GM21515 (cell line): Measurements from ENCODE around the gene HLA-DOB.
"Not testable (repeated sequence)": the region's sequence is repeated elsewhere in the genome, so short reads cannot be mapped to it uniquely, and the experiment has no call there.

Experiments used
- ATAC-seq: cut with Tn5 transposase; IDR thresholded peaks from one replicate; pipeline ENCODE4 v1.9.1; 2021; ENCODE audit not compliant: unreplicated experiment

Gene HLA-DOB

DNA sequence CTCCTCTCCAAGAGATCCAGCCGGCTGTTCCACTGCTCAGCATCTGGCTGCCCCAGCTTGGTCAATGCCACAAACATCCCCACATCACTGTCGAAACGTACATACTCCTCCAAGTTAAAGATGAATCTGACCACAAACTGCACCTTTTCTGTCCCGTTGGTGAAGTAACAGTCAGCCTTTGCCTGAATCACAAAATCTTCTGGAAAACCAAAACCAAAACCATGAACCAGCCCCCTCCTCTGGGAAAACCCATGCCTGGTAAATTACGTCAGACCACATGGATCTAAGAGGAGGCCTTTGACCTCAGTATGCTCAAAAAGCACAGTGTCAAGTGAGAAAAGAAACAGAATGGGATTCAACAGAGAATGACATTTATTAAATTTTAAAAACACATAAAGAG is 1.7 kb downstream of the HLA-DOB start:
- ATAC-seq: no peak

DNA sequence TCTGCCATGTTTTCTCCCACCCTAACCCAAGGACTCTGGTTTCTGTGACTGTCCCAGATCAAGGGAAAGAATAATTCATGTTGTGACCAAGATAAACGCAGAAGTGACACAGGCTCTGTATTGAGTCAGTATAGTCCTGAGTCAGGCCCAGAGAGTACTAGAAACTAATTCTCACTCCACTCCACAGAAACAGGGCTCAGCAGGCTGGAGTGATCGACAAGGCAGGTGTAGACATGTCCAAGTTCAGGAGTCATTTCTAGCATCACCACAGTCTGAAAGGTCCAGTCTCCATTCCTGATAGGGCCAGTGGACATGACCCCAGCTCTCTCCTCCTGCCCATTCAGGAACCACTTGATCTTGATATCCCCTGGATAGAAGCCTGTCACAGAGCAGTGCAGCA is 2.7 kb downstream of the HLA-DOB start:
- no peak for ATAC-seq

DNA sequence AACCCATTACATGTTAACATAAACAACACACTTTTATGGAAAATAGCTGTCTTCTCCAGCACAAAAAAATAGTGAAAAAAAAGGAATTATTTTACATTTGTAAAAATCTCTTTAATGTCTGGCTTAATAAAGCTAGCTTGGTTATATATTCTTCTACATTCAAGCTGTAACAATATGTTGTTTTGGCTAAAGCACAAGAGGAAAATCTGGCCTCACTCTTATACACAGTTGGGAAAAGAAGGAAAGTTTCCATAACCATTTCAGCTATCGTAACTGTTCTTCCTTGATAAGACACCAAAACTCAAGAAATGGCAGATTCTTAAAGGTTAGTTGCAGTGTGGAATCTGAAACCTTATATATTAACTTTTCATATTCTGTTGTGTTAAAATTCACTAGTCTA is 7.6 kb downstream of the HLA-DOB start:
- ATAC-seq: no peak

DNA sequence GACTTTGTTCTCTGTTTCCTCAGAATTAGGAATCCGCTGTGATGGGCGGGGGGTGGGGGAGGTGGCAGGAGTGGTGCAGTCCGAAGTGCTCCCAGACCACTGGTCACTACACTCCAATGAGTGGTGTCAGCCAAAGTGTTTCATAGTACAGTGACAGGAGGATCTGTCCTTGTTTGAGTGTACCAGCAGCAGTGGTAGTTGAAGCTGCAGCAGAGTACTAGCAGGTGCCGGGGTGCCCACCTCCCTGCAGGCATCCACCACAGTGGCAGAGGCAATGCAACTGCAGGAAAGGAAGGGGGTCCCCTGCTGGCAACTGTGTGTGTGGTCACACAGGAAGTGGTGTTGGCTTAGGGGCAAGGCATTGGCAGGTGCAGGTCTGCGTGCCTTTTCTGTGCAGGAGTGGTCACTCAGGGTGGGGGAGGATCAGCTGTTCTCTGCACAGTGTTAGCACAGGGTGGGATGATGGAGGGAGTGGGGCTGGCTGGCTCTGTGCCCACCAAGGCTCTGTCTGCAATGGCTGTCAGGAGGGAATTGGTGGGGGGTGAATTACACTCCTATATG is 9.7 kb downstream of the HLA-DOB start:
- ATAC-seq: no peak

DNA sequence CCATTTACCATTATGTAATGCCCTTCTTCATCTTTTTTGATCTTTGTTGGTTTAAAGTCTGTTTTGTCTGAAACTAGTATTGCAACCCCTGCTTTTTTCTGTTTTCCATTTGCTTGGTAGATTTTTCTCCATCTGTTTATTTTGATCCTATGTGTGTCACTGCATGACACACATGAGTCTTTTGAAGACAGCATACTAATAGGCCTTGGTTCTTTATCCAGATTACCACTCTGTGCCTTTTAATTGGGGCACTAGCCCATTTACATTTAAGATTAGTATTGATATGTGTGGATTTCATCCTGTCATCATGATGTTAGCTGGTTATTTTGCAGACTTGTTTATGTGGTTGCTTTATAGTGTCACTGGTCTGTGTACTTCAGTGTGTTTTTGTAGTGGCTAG is 11.4 kb downstream of the HLA-DOB start:
- not testable (repeated sequence) for ATAC-seq

DNA sequence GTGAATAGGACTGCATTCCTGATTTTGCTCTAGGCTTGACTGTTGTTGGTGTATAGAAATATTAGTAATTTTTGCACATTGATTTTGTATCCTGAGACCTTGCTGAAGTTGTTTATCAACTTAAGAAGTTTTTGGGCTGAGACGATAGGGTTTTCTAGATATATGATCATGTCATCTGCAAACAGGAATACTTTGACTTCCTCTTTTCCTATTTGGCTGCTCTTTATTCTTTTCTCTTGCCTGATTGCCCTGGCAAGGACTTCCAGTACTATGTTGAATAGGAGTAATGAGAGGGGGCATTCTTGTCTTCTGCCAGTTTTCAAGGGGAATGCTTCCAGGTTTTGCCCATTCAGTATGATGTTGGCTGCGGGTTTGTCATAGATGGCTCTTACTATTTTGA is 13.4 kb downstream of the HLA-DOB start:
- no peak for ATAC-seq

DNA sequence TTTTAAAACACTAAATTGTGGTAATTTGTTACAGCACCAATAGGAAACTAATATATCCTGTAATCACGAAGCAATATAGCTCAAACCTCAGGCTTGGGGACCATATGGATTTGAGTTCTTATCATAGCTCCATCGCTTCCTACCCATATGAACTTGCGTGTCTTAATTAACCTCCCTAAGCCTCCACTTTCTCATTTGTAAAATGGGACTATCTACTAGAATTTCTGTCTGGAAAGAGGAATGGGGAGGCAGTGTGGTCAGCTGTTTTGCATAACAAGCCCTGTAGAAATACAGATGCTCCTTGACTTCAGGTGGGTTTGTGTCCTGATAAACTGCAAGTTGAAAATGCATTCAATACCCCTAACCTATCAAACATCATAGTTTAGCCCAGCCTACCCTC is 17.1 kb downstream of the HLA-DOB start:
- ATAC-seq: no peak

DNA sequence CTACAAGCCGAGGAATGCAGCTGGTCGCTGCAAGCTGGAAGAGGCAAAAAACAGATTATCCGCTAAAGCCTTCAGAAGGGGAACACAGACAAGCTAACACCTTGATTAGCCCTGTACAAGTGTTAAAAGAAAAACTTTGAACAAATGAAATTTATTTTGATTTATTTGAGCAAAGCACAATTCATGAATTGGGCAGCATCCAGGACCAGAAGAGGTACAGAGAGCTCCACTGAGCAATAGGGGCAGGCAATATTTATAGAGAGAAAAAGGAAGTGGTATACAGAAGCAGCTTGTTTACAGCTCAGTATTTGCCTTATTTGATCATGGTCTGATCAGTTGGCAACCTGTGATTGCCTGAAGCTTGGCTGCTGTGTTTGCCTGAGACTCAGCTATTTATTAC is 17.6 kb downstream of the HLA-DOB start:
- no peak for ATAC-seq

DNA sequence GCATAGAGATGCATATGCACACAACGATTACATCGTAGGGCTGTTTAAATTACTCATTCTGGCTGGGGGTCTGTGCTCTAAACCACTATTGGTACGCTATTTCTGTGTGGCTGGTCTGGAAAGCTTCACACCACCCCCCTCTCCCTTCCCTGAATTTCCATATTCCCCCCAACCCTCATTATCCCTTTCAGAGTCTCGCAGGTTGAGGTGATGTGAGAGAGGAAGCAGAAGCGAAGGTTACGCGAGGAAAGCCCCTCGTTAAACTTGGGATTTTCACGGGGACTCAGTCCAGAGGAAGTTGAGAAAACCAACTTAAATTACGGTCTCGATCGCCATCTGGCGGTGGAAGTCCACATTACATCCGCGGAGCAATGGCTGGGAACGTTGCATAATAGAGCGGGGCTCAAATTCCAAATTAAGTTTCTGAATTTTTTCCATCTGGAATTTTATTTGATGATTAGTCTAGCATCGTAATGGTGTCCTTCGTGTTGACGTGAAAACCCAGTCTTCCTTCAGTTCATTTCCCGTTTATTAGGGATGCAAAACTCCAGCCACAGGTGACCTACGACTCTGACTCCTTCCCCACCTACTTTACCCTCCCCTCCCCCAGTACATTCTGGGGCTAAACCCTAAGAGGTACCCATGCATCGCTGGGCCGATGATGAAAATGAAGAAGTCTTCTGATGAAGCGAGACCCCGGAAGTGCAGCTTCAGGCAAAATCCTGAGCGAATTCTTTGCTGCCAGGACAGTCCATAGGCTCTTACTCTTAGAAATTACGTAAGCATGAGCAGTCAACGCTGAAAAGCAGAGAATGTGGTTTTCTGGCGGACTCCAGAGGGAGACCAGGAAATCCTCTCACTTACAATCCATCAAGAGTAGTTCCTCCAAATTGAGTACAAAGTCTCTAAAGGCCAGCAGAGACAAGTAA is 19.7 kb downstream of the HLA-DOB start:
- no peak for ATAC-seq

DNA sequence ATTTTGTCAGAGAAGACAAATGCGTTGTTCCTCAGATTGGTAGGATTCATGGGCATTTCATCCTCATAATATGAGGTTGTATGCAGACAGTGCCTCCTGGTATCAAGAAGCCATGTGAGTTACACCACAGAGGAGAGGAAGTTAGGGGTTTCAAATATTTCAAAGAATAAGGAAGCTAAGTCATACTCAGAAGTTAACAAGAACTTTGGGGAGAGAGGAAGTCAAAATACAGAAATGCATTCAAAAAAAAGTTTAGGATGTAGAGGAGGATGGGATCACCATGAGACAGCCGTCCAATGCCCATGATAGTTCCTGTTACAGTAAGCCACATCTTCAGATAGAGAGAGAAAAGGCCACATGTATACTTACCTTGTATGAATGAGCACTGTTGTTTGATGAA is 22.3 kb downstream of the HLA-DOB start:
- ATAC-seq: no peak

DNA sequence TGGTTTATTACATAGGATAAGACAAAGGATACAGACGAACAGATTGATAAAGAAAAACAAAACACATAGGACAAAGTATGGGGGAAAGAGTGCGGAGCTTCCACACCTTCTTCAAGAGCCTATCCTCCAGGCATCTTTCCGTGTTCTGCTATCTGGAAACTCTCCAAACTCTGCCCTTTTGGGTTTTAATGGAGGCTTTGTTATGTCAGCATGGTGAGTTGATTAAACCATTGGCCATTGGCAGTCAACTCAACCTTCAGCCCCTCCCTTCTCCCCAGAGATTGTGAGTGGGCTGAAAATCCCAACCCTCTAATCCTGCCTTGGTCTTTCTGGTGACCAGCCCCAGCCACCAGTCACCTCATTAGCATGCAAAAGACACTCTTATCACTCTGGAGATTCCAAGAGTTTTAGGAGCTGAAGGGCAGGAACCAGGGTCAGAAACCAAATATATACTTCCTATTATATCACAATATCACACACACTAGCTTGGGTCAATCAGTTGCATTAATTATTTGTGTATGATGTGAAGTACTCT is 23.8 kb downstream of the HLA-DOB start:
- no peak for ATAC-seq

DNA sequence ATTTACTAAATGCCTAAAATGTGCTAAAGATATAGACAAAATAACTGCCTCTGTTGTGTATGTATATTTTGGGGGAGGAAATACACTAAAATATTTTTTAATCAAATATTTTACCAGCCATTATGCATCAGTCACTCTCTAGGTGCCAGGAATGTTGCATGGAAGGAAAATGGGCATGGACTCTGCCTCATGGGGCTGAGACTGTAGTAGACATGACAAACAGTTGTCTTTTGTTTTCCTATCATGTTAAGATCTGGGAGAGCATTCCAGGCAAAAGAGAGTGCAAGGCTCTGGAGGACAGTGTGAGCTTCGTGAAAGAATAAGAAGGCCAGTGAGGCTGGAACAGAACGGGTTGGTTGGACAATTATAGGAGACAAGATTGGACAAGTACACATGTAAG is 26.5 kb downstream of the HLA-DOB start:
- ATAC-seq: no peak

DNA sequence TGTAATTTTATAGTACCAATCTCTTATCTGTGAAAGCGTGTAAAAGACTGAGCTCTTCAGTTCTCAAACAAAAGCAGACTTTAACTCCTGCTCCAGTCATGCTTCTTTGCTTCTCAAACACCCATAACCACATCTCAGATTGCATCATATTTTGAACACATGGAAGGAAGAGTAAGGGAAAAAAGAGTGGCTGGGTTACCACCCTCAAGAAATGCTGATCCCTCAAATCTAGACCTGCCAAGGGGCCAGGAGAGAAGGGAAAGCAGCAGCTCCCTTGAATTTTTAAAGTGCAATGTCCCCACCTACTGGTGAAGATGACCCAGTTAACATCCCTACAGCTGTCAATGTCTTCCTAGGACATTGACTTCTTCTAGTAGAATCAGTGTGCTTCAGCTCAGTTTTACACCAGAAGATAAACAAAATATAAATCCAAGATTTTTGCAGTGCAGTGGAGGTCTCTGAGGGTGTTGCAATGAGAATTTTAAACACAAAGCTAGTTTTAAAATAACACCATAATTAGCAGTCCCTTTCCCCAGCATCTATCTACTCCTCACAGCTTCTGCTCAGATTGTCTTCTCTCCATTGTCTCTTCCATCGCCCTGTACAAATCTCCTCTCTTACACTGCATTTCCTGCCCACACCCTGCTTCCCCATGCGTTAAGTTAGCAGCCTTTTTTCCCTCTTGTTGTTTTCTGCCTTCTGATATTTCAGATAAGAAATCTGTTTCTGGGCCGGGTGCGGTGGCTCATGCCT is 30.8 kb downstream of the HLA-DOB start:
- ATAC-seq: no peak

DNA sequence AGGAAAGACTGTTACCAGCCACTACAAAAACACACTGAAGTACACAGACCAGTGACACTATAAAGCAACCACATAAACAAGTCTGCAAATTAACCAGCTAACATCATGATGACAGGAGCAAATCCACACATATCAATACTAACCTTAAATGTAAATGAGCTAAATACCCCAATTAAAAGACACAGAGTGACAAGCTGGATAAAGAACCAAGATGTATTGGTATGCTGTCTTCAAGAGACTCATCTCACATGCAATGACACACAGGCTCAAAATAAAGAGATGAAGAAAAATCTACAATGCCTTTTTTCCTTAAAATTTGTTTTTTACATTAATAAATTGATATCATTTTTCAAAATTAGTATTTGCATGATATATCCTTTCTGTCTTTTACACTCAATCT is 33.9 kb downstream of the HLA-DOB start:
- not testable (repeated sequence) for ATAC-seq

DNA sequence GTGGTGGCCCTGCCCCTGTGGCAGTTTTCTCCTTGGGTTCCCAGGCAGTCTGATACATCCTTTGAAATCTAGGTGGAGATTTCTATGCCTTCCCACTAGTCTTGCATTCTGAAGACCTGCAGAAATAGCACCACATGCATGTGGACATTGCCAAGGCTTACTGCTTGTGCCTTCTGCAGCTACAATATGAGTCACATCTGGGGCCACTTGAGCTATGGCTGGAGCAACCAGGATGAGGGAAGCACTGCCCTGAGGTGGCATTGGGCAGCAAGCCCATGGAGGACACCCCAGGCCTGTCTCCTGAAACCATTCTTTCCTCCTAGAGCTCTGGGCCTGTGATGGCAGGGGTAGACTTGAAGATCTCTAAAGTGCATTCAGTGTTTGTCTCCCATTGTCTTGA is 37.8 kb downstream of the HLA-DOB start:
- no peak for ATAC-seq

DNA sequence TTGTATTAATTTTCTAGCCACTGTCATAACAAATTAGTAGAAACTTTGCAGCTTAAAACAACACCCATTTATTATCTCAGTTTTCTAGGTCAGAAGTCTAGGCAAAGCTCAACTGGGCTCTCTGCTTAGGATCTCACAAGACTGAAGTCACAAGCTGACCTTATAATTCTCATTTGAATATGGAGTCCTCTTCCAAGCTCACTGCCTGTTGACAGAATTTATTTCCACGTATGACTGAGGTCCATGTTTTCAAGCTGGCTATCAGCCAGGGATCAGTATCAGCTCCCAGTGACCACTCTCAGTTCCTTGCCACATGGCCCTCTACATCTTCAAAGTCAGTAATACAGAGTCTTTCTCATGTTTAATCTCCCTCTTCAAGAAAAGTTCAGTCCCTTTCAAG is 41.7 kb downstream of the HLA-DOB start:
- ATAC-seq: no peak

DNA sequence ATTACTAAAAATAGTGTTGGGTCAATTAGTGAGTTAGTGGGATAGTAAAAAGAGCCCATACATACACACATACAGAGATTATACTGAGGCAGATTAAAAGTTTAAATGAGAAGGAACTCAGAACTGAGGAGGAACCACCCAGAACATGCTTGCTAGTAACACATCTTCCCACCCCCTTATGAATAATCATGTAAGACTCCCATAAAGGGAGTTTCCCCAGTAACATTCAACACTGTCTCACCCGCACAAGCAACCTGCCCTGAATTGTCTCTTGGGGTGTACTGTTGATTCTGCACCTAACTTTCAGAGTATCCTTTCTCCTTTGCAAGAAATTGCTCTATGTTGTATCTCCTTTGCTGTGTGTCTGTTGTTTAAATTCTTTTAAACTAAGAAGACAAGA is 42.4 kb downstream of the HLA-DOB start:
- ATAC-seq: no peak

DNA sequence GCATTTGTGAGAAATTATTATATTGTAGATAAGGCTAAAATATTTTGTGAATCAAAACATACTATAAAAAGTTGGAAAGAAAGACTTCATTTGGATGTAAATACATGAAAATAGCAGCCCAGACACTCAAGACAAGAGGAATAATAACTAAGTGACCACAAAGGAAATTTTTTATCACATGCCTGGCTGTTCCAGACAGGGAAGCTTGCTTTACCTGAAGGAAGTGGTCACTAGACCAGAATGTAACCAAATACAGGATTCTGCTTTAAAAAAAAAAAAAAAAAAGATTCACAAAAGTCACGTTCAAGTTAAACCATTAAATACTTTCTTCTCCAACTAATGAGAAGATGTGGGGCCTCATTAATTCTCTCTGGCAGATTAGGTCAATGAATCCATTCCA is 44.1 kb downstream of the HLA-DOB start:
- ATAC-seq: no peak

DNA sequence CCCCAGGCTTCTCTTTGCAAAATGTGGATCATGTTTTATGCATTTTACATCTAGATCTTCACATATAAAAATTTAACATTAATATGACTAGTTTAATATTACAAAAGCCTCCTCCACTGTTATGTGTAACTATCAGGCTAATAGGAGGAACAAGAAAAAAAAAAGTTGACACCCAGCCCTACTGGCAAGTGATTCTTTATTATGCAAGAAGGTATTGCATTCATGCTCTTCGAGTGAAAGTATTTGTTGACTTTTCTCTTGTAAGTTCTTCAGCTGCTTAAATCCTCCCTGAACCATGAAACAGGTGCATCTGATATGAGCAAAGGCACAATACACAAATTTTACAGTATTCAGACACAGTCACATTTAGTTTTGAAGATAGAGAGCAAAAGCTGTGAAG is 52.8 kb downstream of the HLA-DOB start:
- no peak for ATAC-seq

DNA sequence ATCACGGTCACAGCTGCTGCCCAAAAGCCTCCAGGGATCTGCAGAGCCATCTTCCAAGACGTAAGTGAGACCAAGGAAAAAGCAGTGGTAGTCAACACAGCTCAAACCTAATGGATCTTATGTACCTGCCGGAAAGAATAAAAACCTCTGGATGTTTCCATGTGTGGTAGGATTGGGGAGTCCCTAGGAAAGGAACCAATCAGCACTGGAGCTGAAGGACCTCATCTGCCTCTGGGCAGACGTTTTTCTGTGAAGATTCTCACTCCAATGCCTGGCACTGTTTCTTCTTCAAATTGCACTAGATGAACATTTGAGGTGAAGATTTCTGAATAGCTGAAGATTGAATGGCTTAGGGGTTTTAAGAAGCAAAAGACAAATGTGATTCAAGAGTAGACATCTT is 53.4 kb downstream of the HLA-DOB start, which contains the start of gene HLA-DQB2:
Gene HLA-DQB2, minus strand, starts transcription at position 112 of the 400 bp plus-strand sequence. Its CDS starts 62 bp downstream, at position 50.
- ATAC-seq: no peak
